Mononuclear cell (primary cell): Measurements from ENCODE around the gene SWI5. TPM values are rescaled to one million over a fixed set of nuclear protein-coding genes. Genes with fewer than 3 reads are reported as not detected.

Experiments
- H3K27me3 ChIP-seq: 2 replicates; pipeline ENCODE4 v1.6.0; 2011; ENCODE audit warnings: low read length, control low read depth; ENCODE audit not compliant: insufficient read depth
- H3K4me1 ChIP-seq: 2 replicates; pipeline ENCODE4 v1.5.1; 2011; ENCODE audit warnings: mild to moderate bottlenecking, low read length, control low read depth; ENCODE audit not compliant: insufficient read depth
- H3K4me3 ChIP-seq: 2 replicates; pipeline ENCODE4 v1.5.1; 2011; ENCODE audit warnings: mild to moderate bottlenecking, low read length, moderate library complexity
- H3K9me3 ChIP-seq: 2 replicates; pipeline ENCODE4 v1.5.1; 2011; ENCODE audit warnings: low read depth, mild to moderate bottlenecking, control low read depth, low read length
- total RNA-seq: library from RNA; depleted of rRNA; stranded (reverse); fragments of >200 nt; gene quantifications from one replicate; pipeline ENCODE4 v1.2.3, GENCODE V29; 2012

Gene SWI5
- total RNA-seq, 1 donor = 5.8 TPM

DNA sequence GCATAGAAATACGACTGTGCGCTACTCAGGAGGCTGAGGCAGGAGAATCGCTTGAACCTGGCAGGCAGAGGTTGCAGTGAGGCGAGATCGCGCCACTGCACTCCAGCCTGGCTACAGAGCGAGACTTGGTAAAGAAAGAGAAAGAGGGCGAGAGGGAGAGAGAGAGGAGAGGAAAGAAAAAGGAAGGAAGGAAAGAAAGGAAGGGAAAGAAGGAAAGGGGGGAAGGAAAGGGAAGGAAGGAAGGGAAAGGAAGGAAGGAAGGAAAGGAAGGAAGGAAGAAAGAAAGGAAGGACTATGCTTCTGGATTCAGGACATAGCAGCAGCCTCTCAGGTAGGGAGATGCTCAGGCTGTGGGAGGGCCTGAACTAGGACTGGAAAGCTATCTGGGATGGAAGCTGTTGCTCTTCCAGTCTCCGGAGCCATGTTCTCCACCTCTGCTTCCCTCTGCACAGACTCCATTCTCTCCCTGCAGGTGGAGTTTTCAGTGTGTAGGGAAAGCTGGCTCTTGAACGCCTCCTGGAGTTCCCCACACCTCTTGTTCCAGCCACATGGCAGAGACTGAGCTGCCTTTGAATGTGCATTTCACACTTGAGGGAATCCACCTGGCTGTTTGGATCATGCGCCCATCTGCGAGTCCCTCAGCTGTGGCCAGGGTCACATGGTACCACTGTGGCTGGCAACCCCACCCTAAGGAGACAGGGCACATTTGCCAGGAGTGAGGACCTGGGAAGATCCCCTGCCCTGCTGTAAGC is 9.1 kb downstream of the SWI5 start:
- peaks cover 1% of the 10 kb centered on the region for H3K4me1 ChIP-seq

DNA sequence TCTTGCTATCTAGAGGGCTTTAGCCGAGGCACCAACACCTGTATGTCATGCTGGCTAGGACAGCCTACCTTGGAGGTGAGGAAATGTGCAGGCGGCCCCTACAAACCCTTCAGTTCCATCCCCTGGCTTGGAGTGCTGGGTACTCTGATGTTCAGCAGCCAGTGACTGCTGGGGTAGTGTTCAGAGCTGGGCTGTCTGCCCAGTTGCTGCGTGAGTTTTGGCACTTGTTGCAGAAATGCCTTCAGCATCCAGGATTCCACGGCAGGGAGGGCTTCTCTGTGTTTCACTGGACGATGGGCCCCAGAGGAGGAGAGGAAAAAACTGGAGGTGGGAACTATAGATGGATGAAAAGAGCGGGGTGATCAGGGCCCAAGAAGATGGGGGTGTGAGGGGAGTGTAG is 10.4 kb downstream of the SWI5 start:
- Histone ChIP-seq H3K4me3 (no peak overlapping the region), H3K4me1 (no peaks in the 10 kb centered on the region), H3K27me3 (no peaks in the 10 kb centered on the region), H3K9me3 (no peaks in the 10 kb centered on the region)

More for the DNA sequence above, 9.1 kb downstream of the SWI5 start:
- Histone ChIP-seq H3K9me3 (no peaks in the 10 kb centered on the region), H3K4me3 (no peak overlapping the region), H3K27me3 (no peaks in the 10 kb centered on the region)

DNA sequence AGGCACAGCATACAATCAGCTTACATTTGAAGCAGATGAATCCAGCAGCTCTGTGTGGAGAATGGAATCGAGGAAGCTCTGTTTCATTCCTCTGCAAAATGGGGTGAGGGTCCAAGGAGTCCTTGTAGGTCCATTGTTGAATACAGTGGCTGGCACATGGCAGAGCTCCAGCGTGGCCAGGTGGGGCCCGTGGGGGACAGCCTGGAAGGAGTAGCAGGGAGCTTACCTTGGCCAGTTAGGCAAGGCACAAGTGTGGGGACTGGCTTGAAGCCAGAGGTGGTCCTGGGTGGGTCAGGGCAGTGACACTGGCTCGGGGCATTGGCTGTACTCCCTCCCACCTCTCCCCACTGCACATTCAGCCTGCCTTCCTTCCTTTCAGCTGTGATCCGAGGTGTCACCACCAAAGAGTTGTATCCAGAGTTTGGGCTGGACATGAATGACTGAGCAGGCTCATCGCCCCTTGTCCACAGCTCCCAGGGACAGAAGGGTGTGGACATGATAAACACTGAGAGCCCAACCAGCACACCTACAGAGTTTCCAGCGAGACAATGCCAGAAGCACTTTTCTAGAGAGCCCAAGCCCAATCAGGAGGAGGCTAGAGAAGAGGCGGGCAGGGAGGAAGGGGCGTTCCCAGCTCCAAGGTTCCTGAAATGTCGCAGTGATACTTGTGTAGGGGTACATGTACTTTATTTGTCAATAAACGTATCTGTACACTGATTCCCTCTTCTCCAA is 12.4 kb downstream of the SWI5 start:
- Histone ChIP-seq H3K27me3 (no peaks in the 10 kb centered on the region), H3K4me1 (no peaks in the 10 kb centered on the region), H3K9me3 (no peaks in the 10 kb centered on the region), H3K4me3 (no peak overlapping the region)

DNA sequence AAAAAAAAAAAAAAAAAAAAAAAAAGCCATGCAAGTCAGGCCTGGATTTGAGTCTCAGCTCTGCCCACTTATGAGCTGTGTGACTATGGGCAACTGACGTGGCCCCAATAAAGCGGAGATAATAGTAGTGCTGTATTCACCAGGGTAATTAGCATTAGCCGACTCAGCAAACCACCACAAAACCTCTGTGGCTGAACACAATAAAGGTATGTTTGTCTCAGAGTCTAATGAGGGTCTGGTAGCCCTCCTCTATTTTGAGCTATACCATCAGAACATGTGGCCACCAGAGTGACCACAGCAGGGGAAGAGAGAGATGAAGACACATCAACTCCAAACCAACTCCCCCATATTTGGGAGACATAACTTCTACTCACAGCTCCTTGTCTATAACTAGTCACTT is 15.9 kb downstream of the SWI5 start:
- H3K9me3 ChIP-seq = no peaks in the 10 kb centered on the region
- H3K4me1 ChIP-seq = no peaks in the 10 kb centered on the region
- H3K4me3 ChIP-seq = no peak overlapping the region
- H3K27me3 ChIP-seq = no peaks in the 10 kb centered on the region

DNA sequence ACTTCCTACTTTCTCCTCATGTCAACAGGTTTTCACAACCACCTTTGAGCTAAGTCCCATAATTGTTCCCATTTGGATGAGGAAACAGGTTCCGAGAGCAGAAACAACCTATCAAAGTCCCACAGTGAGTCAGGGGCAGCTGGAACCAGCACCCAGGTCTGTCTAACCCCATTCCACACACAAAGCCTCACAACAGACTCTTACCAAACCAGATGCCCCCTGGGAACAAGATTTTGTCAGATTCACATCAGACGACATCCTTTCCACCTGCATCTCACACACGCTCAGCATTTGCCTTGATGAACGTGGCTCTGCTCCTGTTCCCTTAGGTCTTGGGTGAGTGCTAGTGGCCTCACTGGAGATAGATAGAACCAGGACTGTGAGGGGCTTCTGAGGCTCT is 17.0 kb downstream of the SWI5 start:
- no peaks in the 10 kb centered on the region for H3K9me3 ChIP-seq
- no peaks in the 10 kb centered on the region for H3K4me1 ChIP-seq
- H3K27me3 ChIP-seq = no peaks in the 10 kb centered on the region
- H3K4me3 ChIP-seq = no peak overlapping the region

DNA sequence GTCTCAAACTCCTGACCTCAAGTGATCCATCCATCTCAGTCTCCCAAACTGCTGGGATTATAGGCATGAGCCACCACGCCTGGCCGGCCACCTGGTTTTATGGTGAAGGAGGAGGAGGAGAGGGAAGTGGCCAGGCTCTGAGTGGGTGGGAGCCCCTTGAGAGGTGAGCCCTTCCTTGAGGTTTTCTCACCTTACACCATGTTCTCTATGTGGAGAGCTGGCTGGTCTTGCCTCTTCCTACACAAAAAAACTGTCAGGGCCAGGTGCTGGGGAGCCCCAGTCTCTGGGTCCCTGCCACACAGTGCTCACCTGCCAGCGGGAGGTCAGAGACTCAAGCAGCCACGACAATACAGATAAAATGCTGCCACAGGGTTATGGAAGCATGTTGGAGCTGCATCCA is 18.1 kb downstream of the SWI5 start:
- H3K4me3 ChIP-seq = no peak overlapping the region
- no peaks in the 10 kb centered on the region for H3K4me1 ChIP-seq
- no peaks in the 10 kb centered on the region for H3K9me3 ChIP-seq
- H3K27me3 ChIP-seq = no peaks in the 10 kb centered on the region

DNA sequence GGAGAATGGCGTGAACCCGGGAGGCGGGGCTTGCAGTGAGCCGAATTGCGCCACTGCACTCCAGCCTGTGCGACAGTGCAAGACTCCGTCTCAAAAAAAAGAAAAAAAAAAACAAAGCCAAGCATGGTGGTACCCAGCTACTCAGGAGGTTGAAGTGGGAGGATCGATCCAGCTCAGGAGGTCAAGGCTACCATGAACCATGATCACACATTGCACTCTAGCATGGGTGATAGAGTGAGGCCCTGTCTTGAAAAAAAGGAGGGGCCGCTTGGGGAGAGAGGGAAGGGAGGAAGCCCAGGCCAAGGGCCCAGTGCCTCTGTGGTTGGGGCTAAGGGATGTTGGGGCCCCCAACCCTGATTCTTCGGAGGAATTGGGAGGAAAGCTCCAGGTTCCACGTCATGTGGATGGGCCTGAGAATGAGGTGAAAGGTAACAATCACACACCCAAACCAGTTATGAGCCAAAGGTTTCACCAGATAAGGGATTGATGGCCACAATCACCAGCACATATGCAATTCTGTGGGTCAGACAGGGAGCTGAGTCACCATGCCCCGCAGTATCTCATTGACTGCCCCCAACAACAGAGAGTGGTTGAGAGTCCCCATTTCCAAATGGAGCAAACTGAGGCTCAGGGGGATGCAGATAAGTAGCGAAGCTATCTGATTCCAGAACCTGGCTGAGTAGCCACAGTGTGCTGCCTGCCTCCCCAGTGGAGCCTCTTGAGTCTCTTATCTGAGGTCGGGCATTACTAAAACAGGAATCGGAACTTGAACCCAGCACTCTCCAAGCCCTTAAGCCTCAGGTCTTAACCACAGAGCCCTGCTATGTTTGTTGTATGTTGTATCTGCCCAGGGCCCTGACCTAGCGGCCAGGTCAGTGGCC is 20.5 kb downstream of the SWI5 start:
- H3K27me3 ChIP-seq = no peaks in the 10 kb centered on the region
- H3K4me3 ChIP-seq = no peak overlapping the region
- no peaks in the 10 kb centered on the region for H3K4me1 ChIP-seq
- no peaks in the 10 kb centered on the region for H3K9me3 ChIP-seq

DNA sequence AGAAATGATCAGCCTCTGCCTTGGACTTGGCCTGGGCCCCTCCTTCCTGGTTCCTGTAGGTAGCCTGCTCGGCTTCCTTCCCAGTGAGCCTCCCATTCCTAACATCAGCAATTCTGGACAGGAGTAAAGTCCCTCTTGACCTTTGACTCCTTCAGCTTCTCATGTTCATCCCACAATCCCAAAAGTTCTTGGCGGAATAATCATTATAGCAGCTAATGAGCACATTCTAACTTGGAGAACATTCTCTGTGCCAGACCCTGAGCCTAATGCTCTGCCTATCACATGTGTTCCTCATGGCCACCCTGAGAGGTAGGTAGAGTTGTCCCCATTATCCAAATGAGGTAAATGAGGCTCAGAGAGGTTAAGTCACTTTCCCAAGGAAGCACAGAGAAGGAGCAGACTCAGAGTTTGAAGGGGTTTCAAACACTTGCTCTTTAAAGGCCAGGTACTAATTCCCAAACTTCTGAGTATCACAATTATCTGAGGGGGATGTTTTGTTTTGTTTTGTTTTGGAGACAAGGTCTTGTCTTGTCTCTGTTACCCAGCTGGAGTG is 21.2 kb downstream of the SWI5 start:
- H3K27me3 ChIP-seq = no peaks in the 10 kb centered on the region
- no peak overlapping the region for H3K4me3 ChIP-seq
- H3K4me1 ChIP-seq = no peaks in the 10 kb centered on the region
- no peaks in the 10 kb centered on the region for H3K9me3 ChIP-seq

DNA sequence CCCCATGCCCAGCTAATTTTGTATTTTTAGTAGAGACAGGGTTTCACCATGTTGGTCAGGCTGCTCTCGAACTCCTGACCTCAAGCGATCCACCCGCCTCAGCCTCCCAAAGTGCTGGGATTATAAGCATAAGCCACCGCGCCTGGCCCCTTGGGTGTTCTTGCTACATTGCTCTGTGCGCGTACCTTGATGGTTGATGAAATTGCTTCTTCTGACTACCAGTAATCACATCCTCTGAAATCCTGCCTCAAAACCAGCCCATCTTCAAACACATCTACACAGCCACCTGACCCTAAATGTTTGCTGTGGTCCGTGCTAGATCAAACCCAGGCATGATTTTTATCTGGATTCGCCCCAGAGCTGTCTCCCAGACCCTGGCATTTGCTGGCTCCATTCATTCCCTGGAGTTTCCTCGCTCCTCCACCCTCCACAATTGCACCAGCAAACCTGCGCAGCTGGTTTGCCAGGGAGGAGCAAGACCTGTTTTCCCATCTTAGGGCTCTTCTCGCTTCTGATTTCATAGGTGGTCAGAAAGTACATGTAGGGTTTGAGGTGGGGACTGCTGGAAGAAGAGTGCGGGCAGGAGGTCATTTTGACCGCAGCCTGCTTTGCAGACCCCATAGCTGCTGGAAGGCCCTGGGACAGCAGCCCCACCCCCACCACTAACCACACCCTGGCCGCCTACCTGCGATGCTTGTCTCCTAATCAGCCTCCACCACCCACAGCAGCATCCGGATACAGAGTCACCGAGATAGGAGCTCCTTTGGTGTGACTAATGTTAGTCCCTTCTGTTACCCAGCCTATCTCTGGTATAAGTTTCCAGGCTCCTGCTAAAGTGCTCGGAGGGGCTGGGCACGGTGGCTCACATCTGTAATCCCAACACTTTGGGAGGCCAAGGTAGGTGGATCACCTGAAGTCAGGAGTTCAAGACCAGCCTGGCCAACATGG is 22.7 kb downstream of the SWI5 start:
- H3K4me1 ChIP-seq = no peaks in the 10 kb centered on the region
- no peaks in the 10 kb centered on the region for H3K27me3 ChIP-seq
- H3K9me3 ChIP-seq = no peaks in the 10 kb centered on the region
- H3K4me3 ChIP-seq = no peak overlapping the region

DNA sequence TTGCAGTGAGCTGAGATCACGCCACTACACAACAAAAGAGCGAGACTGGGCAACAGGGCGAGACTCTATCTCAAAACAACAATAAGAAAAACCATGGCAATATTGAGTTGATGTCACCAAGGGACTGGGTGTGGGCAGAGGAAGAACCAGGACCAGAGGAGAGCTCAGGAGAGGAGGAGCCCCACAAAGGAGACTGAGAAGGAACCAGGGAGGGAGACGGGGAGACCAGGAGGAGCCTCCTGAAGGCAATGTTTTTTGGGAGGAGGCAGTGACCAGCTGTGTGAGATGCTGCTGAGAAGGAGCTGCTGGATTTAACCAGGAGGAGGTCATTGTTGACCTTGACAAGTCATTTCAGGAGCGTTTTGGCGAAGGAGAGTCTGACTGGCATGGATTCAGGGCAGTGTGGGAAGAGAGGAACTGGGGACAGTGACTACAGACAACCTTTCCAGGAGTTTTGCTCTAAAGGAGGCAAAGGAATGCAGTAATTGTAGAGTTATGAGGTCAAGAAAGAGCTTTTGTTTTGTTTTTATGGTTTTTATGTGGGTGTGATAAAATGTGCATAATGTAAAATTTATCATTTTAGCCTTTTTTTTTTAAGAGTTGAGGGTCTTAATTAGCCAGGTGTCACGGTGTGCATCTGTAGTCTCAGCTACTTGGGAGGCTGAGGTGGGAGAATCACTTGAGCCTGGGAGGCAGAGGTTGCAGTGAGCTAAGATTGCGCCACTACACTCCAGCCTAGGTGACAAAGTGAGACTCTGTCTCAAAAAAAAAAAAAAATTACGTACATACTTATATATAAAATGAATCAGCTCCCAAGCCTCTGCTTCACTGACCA is 28.3 kb downstream of the SWI5 start:
- Histone ChIP-seq H3K27me3 (no peaks in the 10 kb centered on the region), H3K4me3 (no peak overlapping the region), H3K4me1 (no peaks in the 10 kb centered on the region), H3K9me3 (no peaks in the 10 kb centered on the region)

DNA sequence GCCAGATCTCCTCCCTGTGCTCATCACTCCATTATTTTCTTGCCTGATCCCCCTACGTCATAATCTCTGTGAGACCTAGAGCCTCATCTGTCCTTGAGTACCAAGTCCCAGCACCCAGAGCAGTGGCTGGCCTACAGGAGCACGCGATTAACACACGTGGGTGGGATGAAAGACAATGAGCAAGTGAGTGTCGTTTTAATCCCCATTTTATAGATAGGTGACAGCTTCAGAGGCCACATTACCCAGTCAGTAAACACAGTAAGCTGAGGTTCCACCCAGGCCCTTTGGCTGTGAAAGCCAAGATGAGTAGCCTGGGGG is 28.9 kb downstream of the SWI5 start:
- Histone ChIP-seq H3K4me3 (no peak overlapping the region), H3K4me1 (no peaks in the 10 kb centered on the region), H3K9me3 (no peaks in the 10 kb centered on the region), H3K27me3 (no peaks in the 10 kb centered on the region)

DNA sequence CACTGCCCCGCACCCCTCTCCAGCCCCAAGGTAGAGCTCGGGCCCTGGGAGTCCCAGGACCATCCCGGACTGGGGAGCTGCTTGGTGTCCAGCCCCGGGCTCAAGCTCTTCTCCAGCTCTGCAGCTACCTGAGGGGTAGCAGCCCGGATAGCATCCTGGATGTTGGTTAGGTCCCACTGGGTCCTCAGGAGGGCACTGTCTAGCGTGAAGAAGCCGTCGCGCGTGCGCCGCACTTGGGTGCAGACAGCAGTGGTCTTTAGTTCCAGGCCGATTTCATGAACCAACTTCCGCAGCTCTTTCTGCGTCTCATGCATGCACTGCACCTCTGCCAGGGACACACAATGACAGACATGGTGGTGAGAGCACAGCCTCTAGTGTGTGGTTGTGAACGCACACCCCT is 33.5 kb downstream of the SWI5 start:
- Histone ChIP-seq H3K4me3 (no peak overlapping the region), H3K4me1 (no peaks in the 10 kb centered on the region), H3K27me3 (no peaks in the 10 kb centered on the region), H3K9me3 (no peaks in the 10 kb centered on the region)

DNA sequence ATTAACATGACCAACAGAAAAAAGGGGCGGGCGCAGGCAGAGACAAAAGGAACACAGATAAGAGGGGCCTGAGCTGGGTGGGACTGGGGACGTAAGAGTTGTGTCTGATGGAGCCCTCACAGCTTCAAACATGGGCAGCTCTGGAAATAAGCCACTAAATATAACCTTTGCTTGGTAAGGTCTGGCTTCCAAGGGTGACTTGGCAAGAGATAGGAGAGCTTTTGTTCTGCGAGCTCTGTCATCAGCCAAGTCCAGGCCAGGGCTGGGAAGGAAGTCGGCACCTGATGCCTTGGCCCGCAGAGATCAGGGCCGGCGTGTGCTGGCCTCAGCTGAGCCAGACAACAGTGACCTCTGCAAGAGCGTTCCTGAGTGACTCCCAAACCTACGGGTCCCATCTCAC is 34.4 kb downstream of the SWI5 start:
- Histone ChIP-seq H3K27me3 (no peaks in the 10 kb centered on the region), H3K4me1 (no peaks in the 10 kb centered on the region), H3K4me3 (no peak overlapping the region), H3K9me3 (no peaks in the 10 kb centered on the region)
